SK-N-MC (cell line): ENCODE data around the gene PCDHA11.
"Not testable (repeated sequence)": the region's sequence is repeated elsewhere in the genome, so short reads cannot be mapped to it uniquely, and the experiment has no call there.

ENCODE experiments used
- DNase-seq: peaks from one replicate; pipeline ENCODE4 v3.0.0-alpha.2; 2011; ENCODE audit warnings: low read depth, low spot score
- H3K27ac ChIP-seq: fragments of 200-600 bp; sonication (generic); 2 replicates; pipeline ENCODE4 v1.5.1; 2016; ENCODE audit warnings: mixed run types
- H3K36me3 ChIP-seq: fragments of 200-600 bp; sonication (generic); 2 replicates; pipeline ENCODE4 v1.6.1; 2017; ENCODE audit warnings: antibody characterized with exemption, low read length, mixed read lengths; ENCODE audit not compliant: insufficient read depth
- H3K4me3 ChIP-seq: fragments of 200-600 bp; sonication (generic); 2 replicates; pipeline ENCODE4 v1.5.1; 2016
- H3K9ac ChIP-seq: fragments of 200-600 bp; sonication (generic); 2 replicates; pipeline ENCODE4 v1.8.0; 2017; ENCODE audit warnings: mixed run types, mixed read lengths; ENCODE audit not compliant: insufficient read length
- H3K9me3 ChIP-seq: fragments of 200-600 bp; sonication (generic); 2 replicates; pipeline ENCODE4 v1.6.1; 2017; ENCODE audit warnings: low read depth, mild to moderate bottlenecking, antibody characterized with exemption, low read length, moderate library complexity, mixed read lengths
- EZH2 ChIP-seq: fragments of 200-600 bp; sonication (generic); IDR thresholded peaks from one replicate; pipeline ENCODE4 v1.6.1; 2017; ENCODE audit warnings: antibody characterized with exemption
- FOXP2 ChIP-seq: optimal IDR thresholded peaks from 2 replicates; pipeline ENCODE3; 2011; ENCODE audit warnings: mild to moderate bottlenecking, moderate library complexity; ENCODE audit not compliant: insufficient read depth; ENCODE audit errors: extremely low read length, control extremely low read depth
- POLR2AphosphoS5 ChIP-seq: IDR thresholded peaks from 2 replicates; pipeline ENCODE4 v1.6.1; 2012; ENCODE audit warnings: mild to moderate bottlenecking, low read depth, low read length, borderline replicate concordance

PCDHA11 gene

DNA sequence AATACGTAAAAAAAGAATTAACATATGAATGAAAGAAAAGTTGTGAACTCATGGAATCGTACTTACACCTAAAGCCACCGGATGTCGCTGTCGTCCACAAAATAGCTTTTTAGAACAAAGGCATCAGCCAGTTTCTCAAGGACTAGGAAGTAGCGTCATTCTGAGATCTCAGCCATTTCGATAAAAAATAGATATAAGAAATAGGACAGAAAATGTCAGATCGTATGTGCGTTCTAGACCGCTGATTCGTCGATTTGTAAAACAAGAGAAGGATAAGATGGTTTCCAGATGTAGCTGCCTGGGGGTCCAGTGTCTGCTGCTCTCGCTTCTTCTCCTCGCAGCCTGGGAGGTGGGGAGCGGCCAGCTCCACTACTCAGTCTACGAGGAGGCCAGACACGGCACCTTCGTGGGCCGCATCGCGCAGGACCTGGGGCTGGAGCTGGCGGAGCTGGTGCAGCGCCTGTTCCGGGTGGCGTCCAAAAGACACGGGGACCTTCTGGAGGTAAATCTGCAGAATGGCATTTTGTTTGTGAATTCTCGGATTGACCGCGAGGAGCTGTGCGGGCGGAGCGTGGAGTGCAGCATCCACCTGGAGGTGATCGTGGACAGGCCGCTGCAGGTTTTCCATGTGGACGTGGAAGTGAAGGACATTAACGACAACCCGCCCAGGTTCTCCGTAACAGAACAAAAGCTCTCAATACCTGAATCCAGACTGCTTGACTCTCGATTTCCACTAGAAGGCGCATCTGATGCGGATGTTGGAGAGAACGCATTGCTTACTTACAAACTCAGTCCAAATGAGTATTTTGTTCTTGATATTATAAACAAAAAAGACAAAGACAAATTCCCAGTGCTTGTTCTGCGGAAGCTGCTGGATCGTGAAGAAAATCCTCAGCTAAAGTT, 12.7 kb upstream of the PCDHA11 start, which contains the start of gene PCDHA10:
Gene PCDHA10, plus strand, starts transcription at position 126 of the 903 bp plus-strand sequence. Its CDS starts 152 bp downstream, at position 278.
- peak; percentile 56 for DNase-seq
- H3K36me3 ChIP-seq: no peaks in the 10 kb centered on the region
- H3K4me3 ChIP-seq: no peak within 1 kb of the TSS
- TF ChIP-seq FOXP2 (no peak), EZH2 (no peak), POLR2AphosphoS5 (no peak)
- H3K9ac ChIP-seq: no peak within 1 kb of the TSS
- H3K27ac ChIP-seq: no peak within 1 kb of the TSS
- H3K9me3 ChIP-seq: no peaks in the 10 kb centered on the region

DNA sequence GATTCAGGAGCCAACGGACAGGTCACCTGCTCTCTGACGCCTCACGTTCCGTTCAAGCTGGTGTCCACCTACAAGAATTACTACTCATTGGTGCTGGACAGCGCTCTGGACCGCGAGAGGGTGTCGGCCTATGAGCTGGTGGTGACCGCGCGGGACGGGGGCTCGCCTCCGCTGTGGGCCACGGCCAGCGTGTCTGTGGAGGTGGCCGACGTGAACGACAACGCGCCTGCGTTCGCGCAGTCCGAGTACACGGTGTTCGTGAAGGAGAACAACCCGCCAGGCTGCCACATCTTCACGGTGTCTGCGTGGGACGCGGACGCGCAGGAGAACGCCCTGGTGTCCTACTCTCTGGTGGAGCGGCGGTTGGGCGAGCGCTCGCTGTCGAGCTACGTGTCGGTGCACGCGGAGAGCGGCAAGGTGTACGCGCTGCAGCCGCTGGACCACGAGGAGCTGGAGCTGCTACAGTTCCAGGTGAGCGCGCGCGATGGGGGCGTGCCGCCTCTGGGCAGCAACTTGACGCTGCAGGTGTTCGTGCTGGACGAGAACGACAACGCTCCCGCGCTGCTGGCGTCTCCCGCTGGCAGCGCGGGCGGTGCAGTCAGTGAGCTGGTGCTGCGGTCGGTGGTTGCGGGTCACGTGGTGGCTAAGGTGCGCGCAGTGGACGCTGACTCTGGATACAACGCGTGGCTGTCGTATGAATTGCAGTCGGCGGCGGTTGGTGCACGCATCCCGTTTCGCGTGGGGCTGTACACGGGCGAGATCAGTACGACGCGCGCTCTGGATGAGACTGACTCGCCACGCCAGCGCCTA, 11.4 kb upstream of the PCDHA11 start:
- no peak overlapping the region for H3K9ac ChIP-seq
- H3K36me3 ChIP-seq: no peaks in the 10 kb centered on the region
- no peak overlapping the region for H3K4me3 ChIP-seq
- no peak for DNase-seq
- H3K9me3 ChIP-seq: no peaks in the 10 kb centered on the region
- TF ChIP-seq POLR2AphosphoS5: no peak
- TF ChIP-seq FOXP2: no peak
- no peak for TF ChIP-seq EZH2
- H3K27ac ChIP-seq: no peak overlapping the region

DNA sequence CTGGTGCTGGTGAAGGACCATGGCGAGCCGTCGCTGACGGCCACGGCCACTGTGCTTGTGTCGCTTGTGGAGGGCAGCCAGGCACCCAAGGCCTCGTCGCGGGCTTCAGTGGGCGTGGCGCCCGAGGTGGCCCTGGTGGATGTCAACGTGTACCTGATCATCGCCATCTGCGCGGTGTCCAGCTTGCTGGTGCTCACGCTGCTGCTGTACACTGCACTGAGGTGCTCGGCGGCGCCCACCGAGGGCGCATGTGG, 10.8 kb upstream of the PCDHA11 start:
- H3K27ac ChIP-seq: no peak overlapping the region
- TF ChIP-seq POLR2AphosphoS5: no peak
- TF ChIP-seq FOXP2: no peak
- no peak for TF ChIP-seq EZH2
- no peak overlapping the region for H3K9ac ChIP-seq
- H3K9me3 ChIP-seq: no peaks in the 10 kb centered on the region
- no peaks in the 10 kb centered on the region for H3K36me3 ChIP-seq
- no peak overlapping the region for H3K4me3 ChIP-seq
- no peak for DNase-seq

DNA sequence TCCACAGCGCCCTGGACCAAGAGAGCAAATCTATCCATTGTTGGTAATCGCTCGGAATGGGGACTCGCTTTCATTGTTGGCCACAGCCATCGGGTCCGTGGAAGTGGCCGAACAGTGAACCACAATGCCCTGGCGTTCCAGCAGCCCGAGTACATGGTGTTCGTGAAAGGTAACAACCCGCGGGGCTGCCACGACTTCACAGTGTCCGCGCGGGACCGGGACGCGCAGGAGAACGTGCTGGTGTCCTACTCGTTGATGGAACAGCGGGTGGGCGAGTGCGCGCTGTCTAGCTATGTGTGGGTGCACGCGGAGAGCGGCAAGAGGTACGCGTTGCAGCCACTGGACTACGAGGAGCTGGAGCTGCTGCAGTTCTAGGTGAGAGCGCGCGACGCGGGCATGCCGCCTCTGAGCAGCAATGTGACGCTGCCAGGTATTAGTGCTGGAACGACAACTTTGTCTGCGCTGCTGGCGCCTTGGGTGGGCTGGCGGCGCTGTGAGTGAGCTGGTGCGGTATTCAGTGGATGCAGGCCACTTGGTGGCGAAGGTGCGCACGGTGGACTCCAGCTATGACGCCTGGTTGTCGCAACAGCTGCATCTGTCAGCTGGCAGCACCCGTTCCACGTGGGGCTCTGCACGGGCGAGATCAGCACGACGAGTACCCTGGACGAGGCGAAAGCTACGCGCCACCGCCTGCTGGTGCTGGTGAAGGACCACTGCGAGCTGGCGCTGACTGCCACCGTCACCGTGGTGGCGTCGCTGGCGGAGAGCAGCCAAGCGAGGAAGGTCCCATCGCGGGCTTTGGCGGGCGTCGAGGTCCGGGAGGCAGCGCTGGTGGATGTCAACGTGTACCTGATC, 6.1 kb upstream of the PCDHA11 start:
- TF ChIP-seq EZH2 (no peak), FOXP2 (no peak), POLR2AphosphoS5 (no peak)
- no peaks in the 10 kb centered on the region for H3K9me3 ChIP-seq
- no peak overlapping the region for H3K4me3 ChIP-seq
- H3K27ac ChIP-seq: no peak overlapping the region
- H3K9ac ChIP-seq: no peak overlapping the region
- no peaks in the 10 kb centered on the region for H3K36me3 ChIP-seq
- DNase-seq: no peak

DNA sequence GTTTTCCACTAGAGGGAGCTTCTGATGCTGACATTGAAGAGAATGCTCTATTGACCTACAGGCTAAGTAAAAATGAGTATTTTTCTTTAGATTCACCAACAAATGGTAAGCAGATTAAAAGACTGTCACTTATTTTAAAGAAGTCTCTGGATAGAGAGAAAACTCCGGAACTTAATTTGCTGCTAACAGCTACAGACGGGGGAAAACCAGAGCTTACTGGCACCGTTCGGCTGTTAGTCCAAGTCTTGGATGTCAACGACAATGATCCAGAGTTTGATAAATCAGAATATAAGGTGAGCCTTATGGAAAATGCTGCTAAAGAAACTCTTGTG, 764 bp downstream of the PCDHA11 start:
- H3K9me3 ChIP-seq: no peaks in the 10 kb centered on the region
- no peak for DNase-seq
- H3K4me3 ChIP-seq: no peak overlapping the region
- no peak overlapping the region for H3K9ac ChIP-seq
- no peak for TF ChIP-seq FOXP2
- TF ChIP-seq EZH2: no peak
- no peak for TF ChIP-seq POLR2AphosphoS5
- no peaks in the 10 kb centered on the region for H3K36me3 ChIP-seq
- no peak overlapping the region for H3K27ac ChIP-seq

DNA sequence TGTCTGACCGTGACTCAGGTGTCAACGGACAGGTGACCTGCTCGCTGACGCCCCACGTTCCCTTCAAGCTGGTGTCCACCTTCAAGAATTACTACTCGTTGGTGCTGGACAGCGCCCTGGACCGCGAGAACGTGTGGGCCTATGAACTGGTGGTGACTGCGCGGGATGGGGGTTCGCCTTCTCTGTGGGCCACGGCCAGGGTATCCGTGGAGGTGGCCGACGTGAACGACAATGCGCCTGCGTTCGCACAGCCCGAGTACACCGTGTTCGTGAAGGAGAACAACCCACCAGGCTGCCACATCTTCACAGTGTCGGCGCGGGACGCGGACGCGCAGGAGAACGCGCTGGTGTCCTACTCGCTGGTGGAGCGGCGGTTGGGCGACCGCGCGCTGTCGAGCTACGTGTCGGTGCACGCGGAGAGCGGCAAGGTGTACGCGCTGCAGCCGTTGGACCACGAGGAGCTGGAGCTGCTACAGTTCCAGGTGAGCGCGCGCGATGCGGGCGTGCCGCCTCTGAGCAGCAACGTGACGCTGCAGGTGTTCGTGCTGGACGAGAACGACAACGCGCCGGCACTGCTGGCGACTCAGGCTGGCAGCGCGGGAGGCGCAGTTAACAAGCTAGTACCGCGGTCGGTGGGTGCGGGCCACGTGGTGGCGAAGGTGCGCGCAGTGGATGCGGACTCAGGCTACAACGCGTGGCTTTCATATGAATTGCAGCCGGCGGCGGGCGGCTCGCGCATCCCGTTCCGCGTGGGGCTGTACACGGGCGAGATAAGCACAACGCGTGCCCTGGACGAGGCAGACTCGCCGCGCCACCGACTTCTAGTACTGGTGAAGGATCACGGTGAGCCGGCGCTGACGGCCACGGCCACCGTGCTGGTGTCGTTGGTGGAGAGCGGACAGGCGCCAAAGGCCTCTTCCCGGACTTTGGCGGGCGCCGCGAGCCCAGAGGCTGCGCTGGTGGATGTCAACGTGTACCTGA, 1.8 kb downstream of the PCDHA11 start:
- Histone ChIP-seq H3K4me3 (no peak overlapping the region), H3K9me3 (no peaks in the 10 kb centered on the region), H3K36me3 (no peaks in the 10 kb centered on the region), H3K9ac (no peak overlapping the region), H3K27ac (no peak overlapping the region)
- no peak for TF ChIP-seq POLR2AphosphoS5
- TF ChIP-seq EZH2: no peak
- no peak for TF ChIP-seq FOXP2
- no peak for DNase-seq

DNA sequence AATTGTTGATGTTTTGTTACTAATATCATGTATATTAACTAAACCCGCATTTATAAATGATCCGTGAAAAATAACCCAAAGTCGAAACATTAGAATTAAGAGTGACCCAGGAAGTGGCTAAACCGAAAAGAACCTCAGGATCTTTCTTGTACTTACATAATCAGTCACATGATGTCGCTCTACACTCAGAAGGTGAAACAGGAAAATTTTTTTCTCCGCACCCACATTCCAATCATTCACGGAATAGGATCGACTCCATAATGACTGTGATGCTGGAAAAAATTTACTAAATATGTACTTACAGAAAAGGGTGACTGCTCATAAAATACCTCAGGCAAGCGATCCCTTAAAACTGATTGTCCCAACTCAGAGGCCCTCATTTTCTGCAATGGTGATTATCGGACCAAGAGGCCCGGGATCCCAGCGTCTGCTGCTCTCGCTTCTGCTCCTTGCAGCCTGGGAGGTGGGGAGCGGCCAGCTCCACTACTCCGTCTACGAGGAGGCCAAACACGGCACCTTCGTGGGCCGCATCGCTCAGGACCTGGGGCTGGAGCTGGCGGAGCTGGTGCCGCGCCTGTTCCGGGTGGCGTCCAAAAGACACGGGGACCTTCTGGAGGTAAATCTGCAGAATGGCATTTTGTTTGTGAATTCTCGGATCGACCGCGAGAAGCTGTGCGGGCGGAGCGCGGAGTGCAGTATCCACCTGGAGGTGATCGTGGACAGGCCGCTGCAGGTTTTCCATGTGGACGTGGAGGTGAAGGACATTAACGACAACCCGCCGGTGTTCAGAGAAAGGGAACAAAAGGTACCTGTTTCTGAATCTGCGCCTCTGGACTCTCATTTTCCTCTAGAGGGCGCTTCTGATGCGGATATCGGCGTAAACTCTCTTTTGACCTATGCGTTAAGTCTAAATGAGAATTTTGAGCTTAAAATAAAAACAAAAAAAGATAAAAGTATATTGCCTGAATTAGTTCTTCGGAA, 6.6 kb downstream of the PCDHA11 start, which contains the start of gene PCDHA12:
Gene PCDHA12, plus strand, starts transcription at position 224 of the 981 bp plus-strand sequence. Its CDS starts 165 bp downstream, at position 389.
- H3K9ac ChIP-seq: no peak within 1 kb of the TSS
- no peak for DNase-seq
- no peak for TF ChIP-seq POLR2AphosphoS5
- no peak for TF ChIP-seq FOXP2
- no peak for TF ChIP-seq EZH2
- no peaks in the 10 kb centered on the region for H3K36me3 ChIP-seq
- H3K4me3 ChIP-seq: no peak within 1 kb of the TSS
- no peak within 1 kb of the TSS for H3K27ac ChIP-seq
- H3K9me3 ChIP-seq: no peaks in the 10 kb centered on the region

DNA sequence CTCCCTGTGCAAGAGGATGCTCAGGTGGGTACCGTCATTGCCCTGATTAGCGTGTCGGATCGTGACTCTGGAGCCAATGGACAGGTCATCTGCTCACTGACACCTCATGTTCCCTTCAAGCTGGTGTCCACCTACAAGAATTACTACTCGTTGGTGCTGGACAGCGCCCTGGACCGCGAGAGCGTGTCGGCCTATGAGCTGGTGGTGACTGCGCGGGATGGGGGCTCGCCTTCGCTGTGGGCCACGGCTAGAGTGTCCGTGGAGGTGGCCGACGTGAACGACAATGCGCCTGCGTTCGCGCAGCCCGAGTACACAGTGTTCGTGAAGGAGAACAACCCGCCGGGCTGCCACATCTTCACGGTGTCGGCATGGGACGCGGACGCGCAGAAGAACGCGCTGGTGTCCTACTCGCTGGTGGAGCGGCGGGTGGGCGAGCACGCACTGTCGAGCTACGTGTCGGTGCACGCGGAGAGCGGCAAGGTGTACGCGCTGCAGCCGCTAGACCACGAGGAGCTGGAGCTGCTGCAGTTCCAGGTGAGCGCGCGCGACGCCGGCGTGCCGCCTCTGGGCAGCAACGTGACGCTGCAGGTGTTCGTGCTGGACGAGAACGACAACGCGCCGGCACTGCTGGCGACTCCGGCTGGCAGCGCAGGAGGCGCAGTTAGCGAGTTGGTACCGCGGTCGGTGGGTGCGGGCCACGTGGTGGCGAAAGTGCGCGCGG, 7.9 kb downstream of the PCDHA11 start:
- not testable (repeated sequence) for H3K27ac ChIP-seq, DNase-seq, H3K9me3 ChIP-seq, H3K36me3 ChIP-seq, H3K9ac ChIP-seq, H3K4me3 ChIP-seq
